Right kidney (tissue), 1 donor: ENCODE data around the gene CYTH3.
"Not testable (repeated sequence)": the region's sequence is repeated elsewhere in the genome, so short reads cannot be mapped to it uniquely, and the experiment has no call there.

Source experiments
- DNase-seq: peaks from one replicate; pipeline ENCODE4 v3.0.0-alpha.2; 2016

The CYTH3 gene

GRCh38 chr7:6151527-6151926 lies 120.9 kb downstream of the CYTH3 start:
- not testable (repeated sequence) for DNase-seq

- DNase-seq = no peak
These were observed 122.4 kb downstream of the CYTH3 start for GRCh38 chr7:6149996-6150395.

- DNase-seq = peak; percentile 44
These were observed 123.6 kb downstream of the CYTH3 start for GRCh38 chr7:6148724-6149360.

GRCh38 chr7:6147627-6148026 lies 124.8 kb downstream of the CYTH3 start:
- no peak for DNase-seq

- no peak for DNase-seq
These were observed 125.8 kb downstream of the CYTH3 start for GRCh38 chr7:6146666-6147065.

GRCh38 chr7:6143997-6144396 lies 128.4 kb downstream of the CYTH3 start:
- DNase-seq = no peak

GRCh38 chr7:6142871-6143380 lies 129.5 kb downstream of the CYTH3 start:
- no peak for DNase-seq

- DNase-seq = no peak
These were observed 133.0 kb downstream of the CYTH3 start for GRCh38 chr7:6139189-6139996.

GRCh38 chr7:6136475-6136874 lies 135.9 kb downstream of the CYTH3 start:
- DNase-seq = no peak

- no peak for DNase-seq
These were observed 139.2 kb downstream of the CYTH3 start for GRCh38 chr7:6133249-6133648.

GRCh38 chr7:6130007-6130587 lies 142.3 kb downstream of the CYTH3 start:
- DNase-seq = no peak

GRCh38 chr7:6128205-6128604 lies 144.2 kb downstream of the CYTH3 start:
- DNase-seq = no peak

GRCh38 chr7:6127110-6127490 lies 145.3 kb downstream of the CYTH3 start:
- DNase-seq = no peak

- no peak for DNase-seq
These were observed 148.6 kb downstream of the CYTH3 start for GRCh38 chr7:6123843-6124242.

GRCh38 chr7:6121141-6121540 lies 151.3 kb downstream of the CYTH3 start:
- no peak for DNase-seq

- DNase-seq = no peak
These were observed 154.9 kb downstream of the CYTH3 start for GRCh38 chr7:6117533-6117932.

GRCh38 chr7:6116211-6116610 lies 156.2 kb downstream of the CYTH3 start:
- no peak for DNase-seq
